Psoas muscle (tissue), 8 donors: ENCODE results near the gene SRGAP3. TPM values are rescaled to one million over a fixed set of nuclear protein-coding genes. Genes with fewer than 3 reads are reported as not detected.

Experiments
- ATAC-seq, 4 donors: fragments of 200-7000 bp; cut with Tn5 transposase; one replicate each; pipeline ENCODE4 v1.9.1; 2020; ENCODE audit warnings: moderate library complexity in 3 of 4, mild to moderate bottlenecking in 2 of 4
- DNase-seq, 2 donors: peaks; one replicate each; pipeline ENCODE4 v3.0.0-alpha.2; 2020
- H3K27ac ChIP-seq: fragments of 200-600 bp; one replicate; pipeline ENCODE4 v1.8.0; 2022
- H3K27me3 ChIP-seq, 3 donors: fragments of 200-600 bp in 1 of 3; one replicate each; pipeline versions ENCODE4 v1.6.1 to v1.8.0; 2013 to 2022; ENCODE audit warnings: low read length in 2 of 3, mild to moderate bottlenecking in 2 of 3, moderate library complexity in 1 of 3; ENCODE audit not compliant: insufficient read depth in 3 of 3
- H3K36me3 ChIP-seq, 2 donors: fragments of 200-600 bp in 1 of 2; one replicate each; pipeline versions ENCODE4 v1.6.1 to v1.8.0; 2013 to 2022; ENCODE audit warnings: low read depth in 1 of 2, mild to moderate bottlenecking in 1 of 2, moderate library complexity in 1 of 2; ENCODE audit not compliant: insufficient read depth in 1 of 2
- H3K4me1 ChIP-seq: fragments of 200-600 bp; one replicate; pipeline ENCODE4 v1.8.0; 2022
- H3K4me3 ChIP-seq: fragments of 200-600 bp; one replicate; pipeline ENCODE4 v1.8.0; 2022; ENCODE audit warnings: mild to moderate bottlenecking
- H3K9me3 ChIP-seq: fragments of 200-600 bp; one replicate; pipeline ENCODE4 v1.8.0; 2022
- WGBS, 3 donors: extraction: QIAGEN DNeasy Blood & Tissue Kit; methylation state at CpG; one replicate each; pipeline versions ENCODE4 v1.1.6 to v1.1.7; 2013; 5-methylcytosine and 5-hydroxymethylcytosine counted together
- intact Hi-C, 2 donors: fragments of 100-400 bp; cut with DNase I; formaldehyde crosslinking; loops; one replicate each; pipeline versions ENCODE4 v1.11.0 to v1.14.2; 2022
- polyA plus RNA-seq, 3 donors: library from polyadenylated mRNA; stranded (reverse); fragments of 200-250 nt; gene quantifications; one replicate each; pipeline ENCODE4 v1.2.3, GENCODE V29; 2013
- total RNA-seq, 4 donors: library from RNA; stranded (reverse); fragmentation: NEBNext Ultra II Directional in 2 of 4; extraction: Animal tissue kit (Norgen Biotek cat#: 25700) in 2 of 4; gene quantifications; one replicate each; pipeline versions ENCODE4 v1.2.1 to v1.2.4, GENCODE V29; 2021 to 2023
- TF ChIP-seq, protein P1 (sequence below): fragments of 200-600 bp; IDR thresholded peaks from one replicate; pipeline ENCODE4 v1.8.0; 2022; ENCODE audit warnings: antibody characterized with exemption
- donor health status: healthy with polysubstance abuse.
- donor health status: DM: no; HTN: no; CAD: no; lungs with moderate emphysema.
- donor health status: Bipolar disorder and iron deficiency.
- donor health status: healthy.
- donor health status: DM: yes; HTN: yes; CAD: no.
- donor health status: DM: no; HTN: no; CAD: no.
- donor health status: DM: no; HTN: no; CAD: no.
- donor health status: DM: yes; HTN: yes; CAD: no.

The SRGAP3 gene
- total and polyA plus RNA-seq, 7 donors, result 0.77 to 7.6 (median 1.9) TPM

DNA sequence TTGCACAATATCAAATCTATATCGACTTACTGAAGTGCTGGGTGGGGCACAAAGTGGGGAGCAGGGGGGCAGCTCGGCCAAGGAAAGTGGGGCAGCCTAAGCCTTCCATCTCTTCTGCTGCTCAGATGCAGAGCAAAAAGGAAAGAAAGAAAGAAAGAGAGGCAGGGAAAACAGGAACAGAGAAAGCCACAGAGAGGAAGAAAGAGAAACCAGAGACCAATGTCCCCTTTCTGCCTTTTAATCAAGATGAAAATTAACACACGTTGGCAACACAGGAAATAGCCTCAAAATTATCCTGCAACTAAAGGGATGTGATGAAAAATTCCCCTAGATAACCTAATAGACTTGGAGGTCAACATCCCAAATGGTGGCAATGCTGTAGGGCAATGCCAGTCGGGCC is 214.0 kb downstream of the SRGAP3 start:
- TF ChIP-seq, protein P1, sequence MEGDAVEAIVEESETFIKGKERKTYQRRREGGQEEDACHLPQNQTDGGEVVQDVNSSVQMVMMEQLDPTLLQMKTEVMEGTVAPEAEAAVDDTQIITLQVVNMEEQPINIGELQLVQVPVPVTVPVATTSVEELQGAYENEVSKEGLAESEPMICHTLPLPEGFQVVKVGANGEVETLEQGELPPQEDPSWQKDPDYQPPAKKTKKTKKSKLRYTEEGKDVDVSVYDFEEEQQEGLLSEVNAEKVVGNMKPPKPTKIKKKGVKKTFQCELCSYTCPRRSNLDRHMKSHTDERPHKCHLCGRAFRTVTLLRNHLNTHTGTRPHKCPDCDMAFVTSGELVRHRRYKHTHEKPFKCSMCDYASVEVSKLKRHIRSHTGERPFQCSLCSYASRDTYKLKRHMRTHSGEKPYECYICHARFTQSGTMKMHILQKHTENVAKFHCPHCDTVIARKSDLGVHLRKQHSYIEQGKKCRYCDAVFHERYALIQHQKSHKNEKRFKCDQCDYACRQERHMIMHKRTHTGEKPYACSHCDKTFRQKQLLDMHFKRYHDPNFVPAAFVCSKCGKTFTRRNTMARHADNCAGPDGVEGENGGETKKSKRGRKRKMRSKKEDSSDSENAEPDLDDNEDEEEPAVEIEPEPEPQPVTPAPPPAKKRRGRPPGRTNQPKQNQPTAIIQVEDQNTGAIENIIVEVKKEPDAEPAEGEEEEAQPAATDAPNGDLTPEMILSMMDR, result no peak
- Histone ChIP-seq H3K4me3 (no peak overlapping the region), H3K27ac (no peak overlapping the region), H3K27me3 (no peaks in the 10 kb centered on the region), H3K36me3 (no peaks in the 10 kb centered on the region), H3K9me3 (no peaks in the 10 kb centered on the region), H3K4me1 (peaks cover 11% of the 10 kb centered on the region)
- DNase-seq (no peak), ATAC-seq (no peak)
- WGBS, 3 donors, result 57 to 75% (median 61%) methylated on average over 4 of the region's 4 CpGs
- intact Hi-C loops, result no loop called here

DNA sequence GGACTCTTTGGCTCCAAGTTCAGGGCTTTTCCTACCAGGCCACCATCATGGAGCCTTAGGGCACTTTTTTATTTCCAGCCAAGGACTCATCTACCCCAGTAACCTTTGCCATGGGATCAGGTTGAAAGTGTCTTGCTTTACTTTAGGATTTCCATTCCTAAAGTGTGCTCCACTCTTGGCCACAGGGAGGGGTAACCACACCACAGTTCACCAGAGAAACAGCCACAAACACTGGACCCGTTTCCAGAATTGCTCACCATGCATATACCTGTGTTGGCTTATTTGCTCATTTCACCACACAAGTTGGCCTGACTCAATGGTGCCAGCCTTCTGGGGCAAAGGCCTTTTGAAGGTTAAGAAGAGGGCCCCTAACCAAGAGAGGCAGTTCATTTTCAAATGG is 215.6 kb downstream of the SRGAP3 start:
- Histone ChIP-seq H3K27me3 (no peaks in the 10 kb centered on the region), H3K27ac (no peak overlapping the region), H3K36me3 (no peaks in the 10 kb centered on the region), H3K4me1 (peaks cover 11% of the 10 kb centered on the region), H3K4me3 (no peak overlapping the region), H3K9me3 (no peaks in the 10 kb centered on the region)
- ATAC-seq (no peak), DNase-seq (no peak)
- intact Hi-C loops, result no loop called here
- TF ChIP-seq, protein P1, result no peak
- 84 to 88% (median 88%) methylated on average over 1 of the region's 1 CpG for WGBS, 3 donors

DNA sequence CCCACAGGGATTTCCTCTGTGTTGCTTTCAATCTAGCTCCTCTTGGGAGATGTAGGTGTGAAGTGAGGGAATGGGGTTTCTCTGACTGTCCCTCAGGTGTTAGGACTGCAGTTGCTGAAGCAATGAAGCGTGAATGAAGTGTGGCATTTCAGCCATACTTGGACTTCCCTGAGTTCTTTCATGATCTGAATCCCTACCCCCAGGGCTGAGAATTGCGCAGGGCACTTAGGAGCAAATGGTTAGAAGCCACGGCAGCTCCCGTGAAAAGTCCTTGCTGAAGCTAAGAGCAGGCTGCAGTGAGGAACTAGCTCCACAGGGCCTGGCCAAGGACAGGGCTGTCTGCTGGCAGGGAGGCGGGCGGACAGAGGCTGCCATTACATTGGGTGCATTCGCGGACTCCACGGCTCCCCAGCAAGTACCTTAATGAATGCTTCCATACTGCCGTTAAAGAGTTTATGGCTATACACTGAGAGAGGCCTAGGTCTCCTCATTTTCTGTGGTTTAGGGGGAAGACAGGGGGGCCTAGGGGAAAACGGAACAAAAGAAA is 217.1 kb downstream of the SRGAP3 start:
- Histone ChIP-seq H3K4me3 (no peak overlapping the region), H3K9me3 (no peaks in the 10 kb centered on the region), H3K4me1 (peaks cover 22% of the 10 kb centered on the region), H3K36me3 (no peaks in the 10 kb centered on the region), H3K27me3 (no peaks in the 10 kb centered on the region), H3K27ac (no peak overlapping the region)
- intact Hi-C loops, result no loop called here
- ATAC-seq (no peak), DNase-seq (no peak)
- TF ChIP-seq, protein P1, result no peak
- 93 to 95% (median 95%) methylated on average over 11 of the region's 11 CpGs for WGBS, 3 donors

DNA sequence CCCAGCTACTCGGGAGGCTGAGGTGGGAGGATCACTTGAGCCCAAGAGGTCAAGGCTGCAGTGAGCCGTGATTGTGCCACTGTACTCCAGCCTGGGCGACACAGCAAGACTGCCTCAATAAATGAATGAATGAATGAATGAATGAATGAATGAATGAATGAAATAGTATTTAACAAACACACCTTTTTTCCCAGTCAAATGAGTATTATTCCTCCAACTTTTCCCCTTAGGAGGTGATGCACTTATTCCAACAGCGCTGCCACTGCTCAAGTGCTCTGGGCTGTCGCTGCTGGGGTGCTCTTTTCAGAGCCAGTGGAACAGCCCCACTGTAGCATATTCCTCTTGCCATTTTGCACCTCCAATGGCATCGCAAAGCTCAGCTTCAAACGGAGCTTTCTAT is 219.4 kb downstream of the SRGAP3 start:
- Histone ChIP-seq H3K4me1 (peaks cover 14% of the 10 kb centered on the region), H3K4me3 (no peak overlapping the region), H3K27me3 (no peaks in the 10 kb centered on the region), H3K9me3 (no peaks in the 10 kb centered on the region), H3K27ac (no peak overlapping the region), H3K36me3 (peaks cover 0 to 1% of the 10 kb centered on the region in 2 donors)
- TF ChIP-seq, protein P1, result no peak
- DNase-seq (no peak), ATAC-seq (no peak)
- intact Hi-C loops, result no loop called here
- 96 to 98% (median 97%) methylated on average over 7 of the region's 7 CpGs for WGBS, 3 donors

DNA sequence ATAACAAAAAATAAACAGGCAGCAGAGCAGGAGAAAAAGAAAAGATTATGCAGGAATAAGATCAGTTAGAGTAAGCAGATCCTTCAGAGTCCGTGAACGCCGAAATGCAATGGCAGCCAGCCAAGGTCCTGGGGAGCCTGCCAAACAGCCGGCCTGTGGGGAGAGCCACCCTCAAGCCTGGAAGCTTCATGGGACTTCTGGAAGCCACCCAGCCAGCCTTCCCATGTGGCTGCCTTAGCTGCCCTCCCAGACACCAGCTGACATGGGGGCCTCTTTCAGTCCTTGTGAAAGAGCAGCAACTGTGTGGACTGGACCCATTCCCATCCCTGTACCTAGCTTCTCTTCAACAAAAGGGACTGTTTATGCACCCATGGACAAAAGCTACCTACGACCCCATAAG is 221.3 kb downstream of the SRGAP3 start:
- no peaks in the 10 kb centered on the region for H3K27me3 ChIP-seq
- DNase-seq (peak; percentile 86 to 94), ATAC-seq (peak; percentile 96 to 99 (median 98))
- no peak overlapping the region for H3K4me3 ChIP-seq
- peaks cover 0 to 10% of the 10 kb centered on the region in 2 donors for H3K36me3 ChIP-seq
- no peak overlapping the region for H3K27ac ChIP-seq
- intact Hi-C loops, result no loop called here
- peaks cover 14% of the 10 kb centered on the region for H3K4me1 ChIP-seq
- WGBS, 3 donors, result 11 to 14% (median 13%) methylated on average over 5 of the region's 5 CpGs
- TF ChIP-seq, protein P1, result no peak
- H3K9me3 ChIP-seq, result no peaks in the 10 kb centered on the region
